ENCODE results near the gene FAM50A.

DNA sequence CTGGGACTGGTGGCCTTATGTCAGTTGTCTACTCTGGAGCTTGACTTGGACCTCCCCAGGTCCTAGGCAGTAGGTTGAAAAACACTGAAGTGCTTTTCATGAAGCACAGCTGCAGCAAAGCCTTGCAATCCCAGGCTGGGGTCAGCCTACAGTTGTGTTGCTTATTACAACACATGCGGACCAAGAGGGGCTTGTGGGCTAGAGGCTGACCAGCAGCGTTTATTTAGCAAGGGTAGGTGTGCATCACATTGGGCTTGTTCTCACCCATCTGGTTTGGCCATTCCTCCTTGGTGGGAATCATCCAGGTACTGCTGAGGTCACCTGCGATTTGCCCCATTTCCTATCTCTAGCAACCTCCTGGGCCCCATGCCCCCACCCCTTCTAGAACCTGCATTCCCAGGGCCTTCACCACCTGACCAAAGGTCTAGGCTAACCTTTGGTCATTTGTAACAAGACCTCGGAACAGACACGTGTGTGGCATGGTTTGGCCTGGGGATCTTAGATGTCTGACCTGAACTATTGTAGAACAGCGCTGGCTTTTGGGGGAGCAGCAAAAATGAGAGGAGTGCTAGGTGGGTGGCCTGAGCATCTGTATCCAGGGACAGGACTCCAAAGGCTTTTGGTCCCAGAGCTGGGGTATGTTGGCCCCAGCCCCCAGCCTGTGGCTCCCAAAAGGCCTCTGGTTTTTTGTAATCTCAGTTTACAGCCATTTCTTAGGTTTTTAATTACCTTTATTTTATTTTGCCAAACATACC, 42.7 kb upstream of the FAM50A start:
- TF ChIP-seq, protein P1, sequence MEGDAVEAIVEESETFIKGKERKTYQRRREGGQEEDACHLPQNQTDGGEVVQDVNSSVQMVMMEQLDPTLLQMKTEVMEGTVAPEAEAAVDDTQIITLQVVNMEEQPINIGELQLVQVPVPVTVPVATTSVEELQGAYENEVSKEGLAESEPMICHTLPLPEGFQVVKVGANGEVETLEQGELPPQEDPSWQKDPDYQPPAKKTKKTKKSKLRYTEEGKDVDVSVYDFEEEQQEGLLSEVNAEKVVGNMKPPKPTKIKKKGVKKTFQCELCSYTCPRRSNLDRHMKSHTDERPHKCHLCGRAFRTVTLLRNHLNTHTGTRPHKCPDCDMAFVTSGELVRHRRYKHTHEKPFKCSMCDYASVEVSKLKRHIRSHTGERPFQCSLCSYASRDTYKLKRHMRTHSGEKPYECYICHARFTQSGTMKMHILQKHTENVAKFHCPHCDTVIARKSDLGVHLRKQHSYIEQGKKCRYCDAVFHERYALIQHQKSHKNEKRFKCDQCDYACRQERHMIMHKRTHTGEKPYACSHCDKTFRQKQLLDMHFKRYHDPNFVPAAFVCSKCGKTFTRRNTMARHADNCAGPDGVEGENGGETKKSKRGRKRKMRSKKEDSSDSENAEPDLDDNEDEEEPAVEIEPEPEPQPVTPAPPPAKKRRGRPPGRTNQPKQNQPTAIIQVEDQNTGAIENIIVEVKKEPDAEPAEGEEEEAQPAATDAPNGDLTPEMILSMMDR (IDR thresholded peaks at IDR 0.05) = no peak
- TF ChIP-seq POLR2A (IDR thresholded peaks at IDR 0.05) = no peak

Data from heart left ventricle (tissue), 13 donors.